Gastrocnemius medialis (tissue), 4 donors: ENCODE results near the gene MAP3K4.

ENCODE experiments used
- CTCF ChIP-seq, 5 experiments: fragments of 450-650 bp in 3 of 5; fragments of 200-600 bp in 2 of 5; sonication (generic) in 2 of 5; IDR thresholded peaks in 4 of 5; conservative IDR thresholded peaks in 1 of 5; 1 replicate in 4 of 5; 2 replicates in 1 of 5; pipeline ENCODE4 v1.5.1; 2016 to 2019; ENCODE audit warnings: antibody characterized with exemption in 5 of 5, mild to moderate bottlenecking in 3 of 5, moderate library complexity in 3 of 5
- POLR2A ChIP-seq, 2 donors: fragments of 450-650 bp; IDR thresholded peaks; one replicate each; pipeline ENCODE4 v1.6.1; 2017; ENCODE audit warnings: antibody characterized with exemption in 2 of 2, mild to moderate bottlenecking in 2 of 2, moderate library complexity in 2 of 2

GRCh38 chr6:160992980-160993314, 1.4 kb downstream of the MAP3K4 start:
- TF ChIP-seq CTCF (IDR thresholded peaks at IDR 0.05 in 4 of 5, conservative IDR thresholded peaks at IDR 0.05 in 1 of 5) (no peak), POLR2A (IDR thresholded peaks at IDR 0.05) (no peak)
